HG03280 (cell line): ENCODE results near the gene HTR2B.
"Not testable (repeated sequence)": the region's sequence is repeated elsewhere in the genome, so short reads cannot be mapped to it uniquely, and the experiment has no call there.

Source experiments
- ATAC-seq: cut with Tn5 transposase; IDR thresholded peaks from one replicate; pipeline ENCODE4 v1.9.1; 2021; ENCODE audit warnings: mild to moderate bottlenecking, moderate library complexity; ENCODE audit not compliant: unreplicated experiment

HTR2B gene

DNA sequence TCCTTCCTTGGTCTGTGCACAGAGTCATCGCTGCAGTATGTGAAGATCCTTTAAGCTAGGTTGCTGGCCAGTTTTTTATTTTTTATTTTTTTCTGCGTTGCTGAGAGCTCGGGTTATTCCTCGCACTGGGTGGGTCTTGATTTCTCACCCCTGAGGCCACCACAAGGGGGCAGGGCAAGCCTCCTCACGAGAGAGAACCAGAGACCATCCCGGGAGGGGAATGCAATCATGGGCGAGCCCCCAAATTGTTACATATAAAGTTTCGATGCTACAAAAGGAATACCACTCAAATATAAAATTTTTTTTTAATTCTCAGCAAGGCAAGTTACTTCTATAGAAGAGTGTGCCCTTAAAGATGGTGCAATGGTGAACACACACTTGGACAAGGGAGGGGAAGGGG lies 24.9 kb downstream of the HTR2B start:
- no peak for ATAC-seq

DNA sequence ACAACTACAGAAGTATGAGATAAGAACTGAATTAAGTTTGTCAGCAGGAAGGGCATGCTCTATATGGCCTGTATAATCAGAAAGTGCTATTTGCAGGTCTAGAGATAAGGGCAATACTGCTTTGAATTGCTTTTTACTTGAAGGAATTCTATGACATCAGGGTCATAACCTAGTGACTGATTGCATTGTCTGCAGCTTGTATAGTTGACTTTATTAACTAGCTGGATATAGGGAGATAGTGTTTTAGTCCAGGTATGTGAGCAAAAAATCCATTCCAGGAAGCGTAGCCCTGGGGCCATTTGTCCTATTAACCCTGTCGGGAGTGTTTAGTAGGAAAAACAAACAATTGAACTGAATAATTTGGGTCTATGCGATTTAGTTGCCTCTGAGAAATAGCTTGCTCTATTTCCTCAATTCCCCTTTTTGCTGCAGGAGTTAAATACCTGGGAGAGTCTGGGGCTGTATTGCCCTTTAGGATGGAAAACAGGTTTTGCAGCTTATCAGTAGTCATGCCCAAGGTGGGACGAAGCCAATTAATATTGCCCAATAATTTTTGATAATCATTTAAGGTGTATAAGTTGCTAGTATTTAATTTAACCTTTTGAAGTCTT lies 30.0 kb downstream of the HTR2B start:
- ATAC-seq = no peak

- no peak for ATAC-seq
Measured at GRCh38 chr2:231093933-231094332, 30.9 kb downstream of the HTR2B start.

GRCh38 chr2:231088754-231089153 lies 36.1 kb downstream of the HTR2B start:
- no peak for ATAC-seq

DNA sequence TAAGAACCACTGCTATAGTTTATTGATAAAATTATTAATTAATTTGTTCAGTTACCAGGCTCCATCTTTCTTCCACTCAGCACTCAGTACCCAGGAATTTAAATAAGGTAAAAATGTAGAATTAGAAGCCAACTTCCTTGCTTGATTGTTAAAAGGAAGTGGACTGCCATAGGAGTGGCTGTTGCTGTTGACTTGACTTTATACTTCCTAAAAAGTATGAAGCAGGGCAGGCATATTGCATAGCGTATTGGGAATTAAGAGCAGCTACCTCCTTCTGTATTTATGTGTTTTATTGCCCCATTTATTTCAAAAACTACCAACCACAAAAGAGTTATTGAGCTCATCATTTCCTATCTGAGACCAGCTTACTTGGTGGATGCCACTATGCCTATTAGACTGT lies 40.3 kb downstream of the HTR2B start:
- ATAC-seq = no peak

GRCh38 chr2:231069379-231070054 lies 55.3 kb downstream of the HTR2B start:
- ATAC-seq = no peak

- ATAC-seq = no peak
Measured at GRCh38 chr2:231068525-231069222, 56.2 kb downstream of the HTR2B start.

GRCh38 chr2:231067531-231067930 lies 57.3 kb downstream of the HTR2B start:
- ATAC-seq = not testable (repeated sequence)

- ATAC-seq = no peak
Measured at GRCh38 chr2:231065966-231066365, 58.9 kb downstream of the HTR2B start.

DNA sequence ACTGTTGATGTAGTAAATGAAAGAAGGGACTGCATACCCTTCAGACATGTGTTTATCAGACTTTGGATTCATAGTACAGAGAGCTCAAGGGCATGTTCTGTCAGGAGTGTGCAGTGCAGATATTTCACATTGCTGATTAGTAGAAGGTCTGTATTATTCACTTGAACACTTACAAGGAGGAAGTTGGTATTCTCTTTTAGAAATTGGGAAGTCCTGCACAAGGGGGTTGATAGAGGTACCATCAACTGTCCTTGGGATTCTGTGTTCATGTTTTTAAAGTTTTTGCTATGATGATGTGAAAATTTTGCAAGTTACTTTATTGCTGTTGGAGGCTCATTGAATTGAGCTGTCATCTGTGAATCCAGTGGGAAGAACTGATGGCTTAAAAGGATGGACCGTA lies 61.5 kb downstream of the HTR2B start:
- ATAC-seq = no peak

GRCh38 chr2:231062776-231063175 lies 62.1 kb downstream of the HTR2B start:
- ATAC-seq = no peak

DNA sequence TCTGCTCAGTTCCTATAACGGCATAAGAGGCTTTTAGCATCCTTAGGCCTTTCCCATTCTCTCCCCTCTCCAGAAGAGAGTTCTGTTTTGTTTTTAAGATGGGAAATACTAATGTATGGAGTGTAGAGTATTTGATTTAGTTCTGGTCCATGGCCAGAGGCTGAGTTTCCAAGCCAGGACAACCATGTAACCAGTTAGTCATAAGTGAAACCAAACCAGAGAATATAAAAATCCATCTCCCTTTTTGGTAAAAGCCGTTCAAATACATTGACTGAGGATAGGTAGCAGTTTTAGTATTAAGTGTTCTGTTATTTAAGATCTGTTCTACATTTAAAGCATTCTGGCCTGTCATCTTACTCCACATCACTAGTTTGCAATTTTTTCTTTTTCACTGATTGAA lies 65.1 kb downstream of the HTR2B start:
- ATAC-seq = no peak

- ATAC-seq = no peak
Measured at GRCh38 chr2:231058761-231059550, 65.9 kb downstream of the HTR2B start.
